IMR-90 (cell line): ENCODE results near the gene GABPB1. TPM values are rescaled to one million over a fixed set of nuclear protein-coding genes. Genes with fewer than 3 reads are reported as not detected.

Source experiments
- ATAC-seq: fragments of 200-7000 bp; cut with Tn5 transposase; 2 replicates; pipeline ENCODE4 v1.9.1; 2020; ENCODE audit warnings: low read depth, mild to moderate bottlenecking, moderate library complexity
- BruUV-seq: library from RNA; stranded (reverse); fragments of 400-500 nt; replicated peaks from 2 replicates; lab custom pipeline; 2021; lab: Mats Ljungman, UMichigan
- CTCF ChIA-PET: fragments of 300-600 bp; formaldehyde crosslinking; extraction: SDS; loops from one replicate; lab custom pipeline; 2021; ENCODE audit warnings: antibody characterized with exemption; lab: Yijun Ruan, JAX
- POLR2A ChIA-PET: fragments of 300-600 bp; sonication (Branson Sonifier 250); formaldehyde crosslinking; loops from one replicate; lab custom pipeline; 2022; ENCODE audit warnings: antibody characterized with exemption; ENCODE audit not compliant: unreplicated experiment; lab: Charles Lee
- DNase-seq: peaks from one replicate; pipeline ENCODE4 v3.0.0; 2013
- H2AFZ ChIP-seq: replicated peaks from 2 replicates; pipeline ENCODE3; 2013; ENCODE audit warnings: low read length, mild to moderate bottlenecking; ENCODE audit not compliant: poor library complexity
- H2AK5ac ChIP-seq: 2 replicates; pipeline ENCODE4 v1.6.1; 2013; ENCODE audit warnings: low read depth, low read length, inconsistent platforms
- H2AK9ac ChIP-seq: replicated peaks from 2 replicates; pipeline ENCODE3; 2013; ENCODE audit warnings: mild to moderate bottlenecking, low read depth, low read length, moderate library complexity; ENCODE audit not compliant: poor library complexity
- H2BK120ac ChIP-seq: 2 replicates; pipeline ENCODE4 v1.6.1; 2013; ENCODE audit warnings: low read depth, low read length, inconsistent platforms
- H2BK15ac ChIP-seq: 3 replicates; pipeline ENCODE4 v1.6.1; 2013; ENCODE audit warnings: low read depth, low read length, inconsistent platforms
- H2BK20ac ChIP-seq: 2 replicates; pipeline ENCODE4 v1.6.1; 2013; ENCODE audit warnings: low read depth, mild to moderate bottlenecking, inconsistent platforms, low read length, moderate library complexity
- H2BK5ac ChIP-seq: 2 replicates; pipeline ENCODE4 v1.6.1; 2013; ENCODE audit warnings: mild to moderate bottlenecking, low read depth, low read length, inconsistent platforms; ENCODE audit not compliant: poor library complexity, severe bottlenecking
- H3K14ac ChIP-seq: replicated peaks from 2 replicates; pipeline ENCODE4 v1.6.1; 2013; ENCODE audit warnings: low read depth, low read length, inconsistent platforms
- H3K18ac ChIP-seq: 2 replicates; pipeline ENCODE4 v1.6.1; 2013; ENCODE audit warnings: low read depth, low read length, control low read depth
- H3K23ac ChIP-seq: 2 replicates; pipeline ENCODE4 v1.6.1; 2013; ENCODE audit warnings: low read depth, low read length, inconsistent platforms
- H3K27ac ChIP-seq: 2 replicates; pipeline ENCODE4 v1.5.1; 2013; ENCODE audit warnings: mild to moderate bottlenecking, control low read depth, low read length; ENCODE audit not compliant: insufficient read depth
- H3K27me3 ChIP-seq: 2 replicates; pipeline ENCODE4 v1.6.1; 2013; ENCODE audit warnings: low read length; ENCODE audit not compliant: control insufficient read depth, insufficient read depth
- H3K36me3 ChIP-seq: 2 replicates; pipeline ENCODE4 v1.6.1; 2013; ENCODE audit warnings: low read length, mixed read lengths; ENCODE audit not compliant: control insufficient read depth, insufficient read depth
- H3K4ac ChIP-seq: 2 replicates; pipeline ENCODE4 v1.6.1; 2013; ENCODE audit warnings: low read depth, low read length, inconsistent platforms
- H3K4me1 ChIP-seq: 2 replicates; pipeline ENCODE4 v1.6.1; 2013; ENCODE audit warnings: low read length, mixed read lengths; ENCODE audit not compliant: control insufficient read depth, insufficient read depth
- H3K4me2 ChIP-seq: 2 replicates; pipeline ENCODE4 v1.6.1; 2013; ENCODE audit warnings: low read depth, mild to moderate bottlenecking, control low read depth, low read length, moderate library complexity
- H3K4me3 ChIP-seq: 2 replicates; pipeline ENCODE4 v1.5.1; 2013; ENCODE audit warnings: low read depth, mild to moderate bottlenecking, control low read depth, low read length, moderate library complexity; ENCODE audit not compliant: insufficient read depth
- H3K56ac ChIP-seq: 2 replicates; pipeline ENCODE4 v1.6.1; 2013; ENCODE audit warnings: low read length, inconsistent platforms; ENCODE audit not compliant: insufficient read depth; ENCODE audit errors: extremely low read depth
- H3K79me1 ChIP-seq, 2 experiments: 2 replicates each; pipeline ENCODE4 v1.6.1; 2013; ENCODE audit warnings: low read length in 2 of 2, inconsistent platforms in 1 of 2, low read depth in 1 of 2
- H3K9ac ChIP-seq: 2 replicates; pipeline ENCODE4 v1.6.1; 2013; ENCODE audit warnings: low read depth, low read length, control low read depth
- H3K9me1 ChIP-seq: 2 replicates; pipeline ENCODE4 v1.6.1; 2013; ENCODE audit warnings: low read length, inconsistent platforms; ENCODE audit not compliant: insufficient read depth
- H3K9me3 ChIP-seq: 2 replicates; pipeline ENCODE4 v1.6.1; 2013; ENCODE audit warnings: low read length; ENCODE audit not compliant: control insufficient read depth, insufficient read depth
- H4K20me1 ChIP-seq: 2 replicates; pipeline ENCODE4 v1.6.1; 2013; ENCODE audit warnings: low read length, inconsistent platforms; ENCODE audit not compliant: insufficient read depth
- H4K5ac ChIP-seq: 2 replicates; pipeline ENCODE4 v1.6.1; 2013; ENCODE audit warnings: mild to moderate bottlenecking, low read depth, low read length, control low read depth
- H4K8ac ChIP-seq, 2 experiments: 2 replicates each; pipeline ENCODE4 v1.6.1; 2013; ENCODE audit warnings: low read depth in 2 of 2, low read length in 2 of 2, control low read depth in 1 of 2, inconsistent platforms in 1 of 2
- H4K91ac ChIP-seq: 2 replicates; pipeline ENCODE4 v1.6.1; 2013; ENCODE audit warnings: low read depth, low read length, inconsistent platforms; ENCODE audit not compliant: insufficient read depth
- BHLHE40 ChIP-seq: fragments of 150-350 bp; IDR thresholded peaks from 2 replicates; pipeline ENCODE4 v1.6.1; 2016; ENCODE audit warnings: mild to moderate bottlenecking, low read depth, low read length
- CEBPB ChIP-seq: IDR thresholded peaks from 2 replicates; pipeline ENCODE4 v1.6.1; 2012; ENCODE audit warnings: low read depth, low read length, improper control_type of control experiment
- CHD1 ChIP-seq: IDR thresholded peaks from 2 replicates; pipeline ENCODE4 v1.6.1; 2012; ENCODE audit warnings: low read depth, low read length, improper control_type of control experiment
- CTCF ChIP-seq: conservative IDR thresholded peaks from 2 replicates; pipeline ENCODE4 v1.5.1; 2012; ENCODE audit warnings: mild to moderate bottlenecking, low read depth, low read length, improper control_type of control experiment
- ELK1 ChIP-seq: fragments of 150-350 bp; IDR thresholded peaks from 2 replicates; pipeline ENCODE4 v1.6.1; 2016; ENCODE audit warnings: low read depth, mild to moderate bottlenecking, low read length, moderate library complexity, borderline replicate concordance
- FOS ChIP-seq: fragments of 150-350 bp; IDR thresholded peaks from 2 replicates; pipeline ENCODE4 v1.6.1; 2016; ENCODE audit warnings: low read depth, low read length
- MAFK ChIP-seq: IDR thresholded peaks from 2 replicates; pipeline ENCODE4 v1.6.1; 2012; ENCODE audit warnings: low read depth, low read length, improper control_type of control experiment
- MAZ ChIP-seq: IDR thresholded peaks from 2 replicates; pipeline ENCODE4 v1.6.1; 2012; ENCODE audit warnings: low read depth, mild to moderate bottlenecking, low read length, improper control_type of control experiment, moderate library complexity, borderline replicate concordance
- MXI1 ChIP-seq: IDR thresholded peaks from 2 replicates; pipeline ENCODE4 v1.6.1; 2012; ENCODE audit warnings: low read depth, mild to moderate bottlenecking, low read length, moderate library complexity, borderline replicate concordance
- NFE2L2 ChIP-seq: fragments of 150-350 bp; IDR thresholded peaks from 2 replicates; pipeline ENCODE4 v1.6.1; 2016; ENCODE audit warnings: low read depth, mild to moderate bottlenecking, low read length
- POLR2A ChIP-seq: IDR thresholded peaks from 2 replicates; pipeline ENCODE4 v1.6.1; 2012; ENCODE audit warnings: mild to moderate bottlenecking, low read depth, low read length
- RAD21 ChIP-seq: IDR thresholded peaks from 2 replicates; pipeline ENCODE4 v1.6.1; 2012; ENCODE audit warnings: low read length, improper control_type of control experiment
- RCOR1 ChIP-seq: IDR thresholded peaks from 2 replicates; pipeline ENCODE4 v1.6.1; 2012; ENCODE audit warnings: mild to moderate bottlenecking, low read length, improper control_type of control experiment; ENCODE audit not compliant: insufficient replicate concordance
- RFX5 ChIP-seq: IDR thresholded peaks from 2 replicates; pipeline ENCODE4 v1.8.0; 2012; ENCODE audit warnings: low read depth, mild to moderate bottlenecking, low read length, moderate library complexity
- SMC3 ChIP-seq: fragments of 150-350 bp; IDR thresholded peaks from 2 replicates; pipeline ENCODE4 v1.6.1; 2016; ENCODE audit warnings: low read depth, mild to moderate bottlenecking, antibody characterized with exemption, low read length, moderate library complexity
- USF2 ChIP-seq: fragments of 150-350 bp; IDR thresholded peaks from 2 replicates; pipeline ENCODE4 v1.6.1; 2017; ENCODE audit warnings: mild to moderate bottlenecking, antibody characterized with exemption, low read length, low read depth
- WGBS, 2 experiments: methylation state at CpG; one replicate each; pipeline versions ENCODE4 v1.1.5 to v1.1.7; 2013; ENCODE audit warnings: missing lambda C conversion rate in 2 of 2; ENCODE audit not compliant: insufficient read length in 1 of 2; ENCODE audit errors: extremely low coverage in 2 of 2; 5-methylcytosine and 5-hydroxymethylcytosine counted together
- dilution Hi-C: fragments of 300-500 bp; cut with HindIII; formaldehyde crosslinking; loops from one replicate; pipeline ENCODE4 v1.14.3; 2018; ENCODE audit warnings: low sequenced_read_pairs; ENCODE audit not compliant: unreplicated experiment
- in situ Hi-C: fragments of 300-500 bp; cut with MboI; formaldehyde crosslinking; loops from 3 replicates; pipeline ENCODE4 v1.14.3; 2019; ENCODE audit warnings: low sequenced_read_pairs, inconsistent platforms, mixed read lengths
- intact Hi-C: fragments of 100-400 bp; cut with micrococcal nuclease; formaldehyde crosslinking; loops from 2 replicates; pipeline ENCODE4 v1.10.0; 2022
- polyA plus RNA-seq, 3 experiments: library from polyadenylated mRNA; depleted of rRNA; stranded (reverse); fragments of >200 nt; gene quantifications; 2 replicates each; pipeline ENCODE4 v1.2.3, GENCODE V29; 2012; ENCODE audit warnings: low replicate concordance in 1 of 3
- total RNA-seq: library from RNA; depleted of rRNA; stranded (reverse); fragments of >200 nt; gene quantifications from 2 replicates; pipeline ENCODE4 v1.2.3, GENCODE V29; 2012

The GABPB1 gene
- total and polyA plus RNA-seq, 2 of the 4 experiments (the other 2 are of a cell fraction): 26.3 to 89.3 TPM

- dilution Hi-C loops: no loop called here
- ChIA-PET POLR2A (no interaction called here), CTCF (interaction anchor here (0.6 kb wide), 1 partner anchor 84 kb away, joined by 4 read pairs; no protein-coding TSS in a partner anchor)
- DNase-seq: no peak
- in situ Hi-C loops: no loop called here
- Histone ChIP-seq H2AFZ (no peak overlapping the region), H2AK9ac (no peak overlapping the region), H3K79me1 (no peaks in the 10 kb centered on the region), H3K9me3 (no peaks in the 10 kb centered on the region), H3K23ac (no peak overlapping the region), H3K18ac (no peak overlapping the region), H3K4me2 (no peak overlapping the region), H3K27ac (no peak overlapping the region), H3K36me3 (no peaks in the 10 kb centered on the region), H3K4me1 (peaks cover 2% of the 10 kb centered on the region; the same call in 1 of the 2 replicates), H3K9ac (no peak overlapping the region), H4K20me1 (no peaks in the 10 kb centered on the region), H3K27me3 (no peaks in the 10 kb centered on the region), H2BK15ac (no peak overlapping the region), H3K4ac (no peak overlapping the region), H4K5ac (no peak overlapping the region), H2BK20ac (no peak overlapping the region; the same call in 1 of the 2 replicates), H2AK5ac (no peak overlapping the region), H2BK5ac (no peak overlapping the region), H3K14ac (no peak overlapping the region), H4K8ac (no peak overlapping the region), H4K91ac (no peak overlapping the region), H3K56ac (no peak overlapping the region), H3K9me1 (peaks cover 8% of the 10 kb centered on the region; the same call in 1 of the 2 replicates), H2BK120ac (no peak overlapping the region), H3K4me3 (no peak overlapping the region)
- WGBS, 2 experiments: no CpG with 5 or more reads among the region's 3 CpGs
- no TSS peak for BruUV-seq
- intact Hi-C loops: no loop called here
- TF ChIP-seq RCOR1: no peak
- no peak for TF ChIP-seq SMC3
- TF ChIP-seq CHD1: no peak
- no peak for TF ChIP-seq MAZ
- TF ChIP-seq FOS: no peak
- TF ChIP-seq MXI1: no peak
- no peak for TF ChIP-seq CEBPB
- TF ChIP-seq RAD21: no peak
- no peak for TF ChIP-seq MAFK
- TF ChIP-seq CTCF: no peak
- no peak for TF ChIP-seq POLR2A
- TF ChIP-seq RFX5: no peak
- no peak for TF ChIP-seq BHLHE40
- no peak for TF ChIP-seq NFE2L2
- TF ChIP-seq USF2: no peak
- TF ChIP-seq ELK1: no peak
- ATAC-seq: no peak
These were observed 126.1 kb downstream of the GABPB1 start for GRCh38 chr15:50228866-50229265.
